Measurements from ENCODE around the gene OR52W1.
"Not testable (repeated sequence)": the region's sequence is repeated elsewhere in the genome, so short reads cannot be mapped to it uniquely, and the experiment has no call there.

OR52W1 gene

GRCh38 chr11:6241316-6241715 is 42.3 kb downstream of the OR52W1 start:
- DNase-seq (ENCODE audit: extremely low spot score) = no peak
- CTCF ChIA-PET = no interaction called here
- POLR2A ChIA-PET = no interaction called here
- TF ChIP-seq L3MBTL2 (conservative IDR thresholded peaks at IDR 0.05) (no peak), NFRKB (IDR thresholded peaks at IDR 0.05) (no peak), ARNT (IDR thresholded peaks at IDR 0.05) (no peak)

GRCh38 chr11:6245536-6245935 is 46.5 kb downstream of the OR52W1 start:
- no peak for DNase-seq (ENCODE audit: extremely low spot score)
- ChIA-PET CTCF (no interaction called here), POLR2A (interaction anchor here (0.9 kb wide), 1 partner anchor 11 kb away, joined by 3 read pairs; the partner anchor contains the start of gene FHIP1B)
- TF ChIP-seq PKNOX1 (IDR thresholded peaks at IDR 0.05) (no peak), FOXA1 (IDR thresholded peaks at IDR 0.05) (no peak), L3MBTL2 (conservative IDR thresholded peaks at IDR 0.05) (no peak), LEF1 (IDR thresholded peaks at IDR 0.05; ENCODE audit: borderline replicate concordance) (no peak), SUZ12 (IDR thresholded peaks at IDR 0.05) (no peak), ARNT (IDR thresholded peaks at IDR 0.05) (no peak), ZNF384 (IDR thresholded peaks at IDR 0.05) (no peak), CTBP1 (IDR thresholded peaks at IDR 0.05; ENCODE audit: borderline replicate concordance) (no peak), FOXK2 (IDR thresholded peaks at IDR 0.05) (no peak), FOXM1 (IDR thresholded peaks at IDR 0.05; ENCODE audit: borderline replicate concordance) (no peak), ELF4 (IDR thresholded peaks at IDR 0.05) (no peak), HDGF (IDR thresholded peaks at IDR 0.05; ENCODE audit: borderline replicate concordance) (no peak), SP1 (IDR thresholded peaks at IDR 0.05) (no peak), BHLHE40 (IDR thresholded peaks at IDR 0.05; ENCODE audit: borderline replicate concordance) (no peak), TARDBP (IDR thresholded peaks at IDR 0.05) (no peak)

- TF ChIP-seq ARNT (IDR thresholded peaks at IDR 0.05) (no peak), TARDBP (IDR thresholded peaks at IDR 0.05) (no peak), L3MBTL2 (conservative IDR thresholded peaks at IDR 0.05) (no peak), LEF1 (IDR thresholded peaks at IDR 0.05; ENCODE audit: borderline replicate concordance) (no peak), ZNF384 (IDR thresholded peaks at IDR 0.05) (no peak), FOXK2 (IDR thresholded peaks at IDR 0.05) (no peak), SP1 (IDR thresholded peaks at IDR 0.05) (no peak), ELF4 (IDR thresholded peaks at IDR 0.05) (no peak), FOXA1 (IDR thresholded peaks at IDR 0.05) (no peak), HDGF (IDR thresholded peaks at IDR 0.05; ENCODE audit: borderline replicate concordance) (no peak), CTBP1 (IDR thresholded peaks at IDR 0.05; ENCODE audit: borderline replicate concordance) (no peak), PKNOX1 (IDR thresholded peaks at IDR 0.05) (no peak), FOXM1 (IDR thresholded peaks at IDR 0.05; ENCODE audit: borderline replicate concordance) (no peak)
- ChIA-PET CTCF (interaction anchor here (1.9 kb wide), 1 partner anchor 10 kb away, joined by 6 read pairs; no protein-coding TSS in a partner anchor), POLR2A (no interaction called here)
- no peak for DNase-seq (ENCODE audit: extremely low spot score)
Measured at GRCh38 chr11:6248248-6248647, 49.2 kb downstream of the OR52W1 start.

DNA sequence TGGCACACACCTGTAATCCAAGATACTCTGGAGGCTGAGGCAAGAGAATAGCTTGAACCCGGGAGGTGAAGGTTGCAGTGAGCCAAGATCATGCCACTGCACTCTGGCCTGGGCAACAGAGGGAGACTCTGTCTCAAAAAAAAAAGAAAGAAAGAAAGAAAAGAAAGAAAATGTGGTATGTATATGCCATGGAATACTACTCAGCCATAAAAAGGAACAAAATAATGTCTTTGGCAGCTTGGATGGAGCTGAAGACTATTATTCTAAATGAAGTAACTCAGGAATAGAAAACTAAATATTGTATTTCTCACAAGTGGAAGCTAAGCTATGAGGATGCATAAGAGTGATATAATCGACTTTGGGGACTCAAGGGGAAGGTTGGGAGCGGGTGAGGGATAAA is 49.9 kb downstream of the OR52W1 start:
- DNase-seq (ENCODE audit: extremely low spot score); POLR2A ChIA-PET: not testable (repeated sequence)
- CTCF ChIA-PET = interaction anchor here (0.9 to 1.9 kb wide), 2 partner anchors 9 to 56 kb away, joined by 4 to 6 read pairs; no protein-coding TSS in a partner anchor

Data from HEK293T (cell line).